ENCODE measurements around the gene BEGAIN.

DNA sequence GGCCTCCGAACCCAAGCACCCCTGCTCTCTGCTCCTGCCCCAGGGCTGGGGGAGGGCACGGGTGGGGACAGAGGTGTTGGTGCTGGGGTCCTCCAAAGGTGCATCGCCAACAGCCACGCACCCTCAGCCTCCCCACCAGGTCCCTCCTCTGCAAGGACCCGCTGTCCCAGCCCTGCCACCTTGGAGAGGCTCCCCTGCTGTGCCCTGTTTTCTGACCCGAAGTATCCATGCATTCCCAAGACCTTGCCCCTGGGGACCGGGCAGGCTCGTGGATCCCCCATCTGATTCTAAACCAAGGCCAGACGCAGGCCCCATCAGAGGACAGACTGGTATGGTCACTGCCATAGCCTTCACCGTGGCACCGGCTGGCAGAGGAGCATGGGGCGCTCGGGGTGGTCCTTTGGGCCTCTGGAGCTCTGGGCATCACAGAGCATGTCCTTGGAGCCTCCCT, 22.7 kb upstream of the BEGAIN start:
- TF ChIP-seq FOXS1 (CRISPR knock-in tag; IDR thresholded peaks at IDR 0.05) (no peak), BHLHE40 (IDR thresholded peaks at IDR 0.05; ENCODE audit: low read depth, low read length) (no peak), POLR2A (IDR thresholded peaks at IDR 0.05; ENCODE audit: low read length) (no peak), EP300 (IDR thresholded peaks at IDR 0.05) (no peak), CEBPB (IDR thresholded peaks at IDR 0.05) (no peak), JUN (IDR thresholded peaks at IDR 0.05) (no peak), NR3C1 (IDR thresholded peaks at IDR 0.05) (no peak)
- TF ChIP-seq, protein P1, sequence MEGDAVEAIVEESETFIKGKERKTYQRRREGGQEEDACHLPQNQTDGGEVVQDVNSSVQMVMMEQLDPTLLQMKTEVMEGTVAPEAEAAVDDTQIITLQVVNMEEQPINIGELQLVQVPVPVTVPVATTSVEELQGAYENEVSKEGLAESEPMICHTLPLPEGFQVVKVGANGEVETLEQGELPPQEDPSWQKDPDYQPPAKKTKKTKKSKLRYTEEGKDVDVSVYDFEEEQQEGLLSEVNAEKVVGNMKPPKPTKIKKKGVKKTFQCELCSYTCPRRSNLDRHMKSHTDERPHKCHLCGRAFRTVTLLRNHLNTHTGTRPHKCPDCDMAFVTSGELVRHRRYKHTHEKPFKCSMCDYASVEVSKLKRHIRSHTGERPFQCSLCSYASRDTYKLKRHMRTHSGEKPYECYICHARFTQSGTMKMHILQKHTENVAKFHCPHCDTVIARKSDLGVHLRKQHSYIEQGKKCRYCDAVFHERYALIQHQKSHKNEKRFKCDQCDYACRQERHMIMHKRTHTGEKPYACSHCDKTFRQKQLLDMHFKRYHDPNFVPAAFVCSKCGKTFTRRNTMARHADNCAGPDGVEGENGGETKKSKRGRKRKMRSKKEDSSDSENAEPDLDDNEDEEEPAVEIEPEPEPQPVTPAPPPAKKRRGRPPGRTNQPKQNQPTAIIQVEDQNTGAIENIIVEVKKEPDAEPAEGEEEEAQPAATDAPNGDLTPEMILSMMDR (IDR thresholded peaks at IDR 0.05): no peak

Measured in A549 (cell line).